Karpas-422 (cell line): Measurements from ENCODE around the gene GMCL2. TPM values are rescaled to one million over a fixed set of nuclear protein-coding genes. Genes with fewer than 3 reads are reported as not detected.

ENCODE experiments used
- DNase-seq: peaks from one replicate; pipeline ENCODE4 v3.0.0-alpha.2; 2015
- H2AFZ ChIP-seq: fragments of 200-600 bp; sonication (generic); 2 replicates; pipeline ENCODE4 v1.6.1; 2014; ENCODE audit warnings: antibody characterized with exemption, low read length, mixed read lengths
- H3K27ac ChIP-seq: fragments of 200-600 bp; sonication (generic); 2 replicates; pipeline ENCODE4 v1.5.1; 2014; ENCODE audit warnings: mild to moderate bottlenecking, low read length, moderate library complexity
- H3K27me3 ChIP-seq: fragments of 200-600 bp; sonication (generic); 2 replicates; pipeline ENCODE4 v1.6.1; 2014; ENCODE audit warnings: low read length, mixed read lengths
- H3K36me3 ChIP-seq: fragments of 200-600 bp; sonication (generic); 2 replicates; pipeline ENCODE4 v1.6.1; 2014; ENCODE audit warnings: low read length, mixed read lengths; ENCODE audit not compliant: insufficient read depth
- H3K4me1 ChIP-seq: fragments of 200-600 bp; sonication (generic); 2 replicates; pipeline ENCODE4 v1.6.1; 2014; ENCODE audit warnings: mild to moderate bottlenecking, low read length, mixed read lengths
- H3K4me2 ChIP-seq: fragments of 200-600 bp; sonication (generic); 2 replicates; pipeline ENCODE4 v1.6.1; 2014; ENCODE audit warnings: low read length, low read depth, mild to moderate bottlenecking; ENCODE audit not compliant: poor library complexity, severe bottlenecking
- H3K4me3 ChIP-seq: fragments of 200-600 bp; sonication (generic); 2 replicates; pipeline ENCODE4 v1.5.1; 2014; ENCODE audit warnings: mild to moderate bottlenecking, antibody characterized with exemption, low read length, mixed read lengths
- H3K79me2 ChIP-seq: fragments of 200-600 bp; sonication (generic); 2 replicates; pipeline ENCODE4 v1.6.1; 2014; ENCODE audit warnings: mild to moderate bottlenecking, low read length, mixed read lengths
- H3K9ac ChIP-seq: fragments of 200-600 bp; sonication (generic); 2 replicates; pipeline ENCODE4 v1.6.0; 2014; ENCODE audit warnings: low read length
- H3K9me2 ChIP-seq: fragments of 200-600 bp; sonication (generic), shearing (Covaris generic); replicated peaks from 2 replicates; pipeline ENCODE4 v1.6.0; 2014; ENCODE audit warnings: mild to moderate bottlenecking, low read length, moderate library complexity; ENCODE audit not compliant: insufficient read depth
- H3K9me3 ChIP-seq: fragments of 300-700, 200-600 bp; sonication (generic); 2 replicates; pipeline ENCODE4 v1.6.1; 2014; ENCODE audit warnings: low read length, mixed read lengths
- H4K20me1 ChIP-seq: fragments of 200-600 bp; sonication (generic); 2 replicates; pipeline ENCODE4 v1.6.1; 2014; ENCODE audit warnings: mild to moderate bottlenecking, antibody characterized with exemption, low read length, low read depth; ENCODE audit not compliant: insufficient read depth
- total RNA-seq: library from RNA; depleted of rRNA; stranded (reverse); fragments of >200 nt; shearing (Covaris generic); gene quantifications from 2 replicates; pipeline ENCODE4 v1.2.3, GENCODE V29; 2014; ENCODE audit warnings: low replicate concordance

The GMCL2 gene
- total RNA-seq, 1 experiment from 2014 or later, result not detected

GRCh38 chr5:178207183-178207916 is 20.2 kb upstream of the GMCL2 start:
- peak overlapping the region; percentile 96 for H3K4me2 ChIP-seq
- H3K9me2 ChIP-seq, result no peaks in the 10 kb centered on the region
- peaks cover 52% of the 10 kb centered on the region for H4K20me1 ChIP-seq

GRCh38 chr5:178206166-178207101 is 19.3 kb upstream of the GMCL2 start:
- no peaks in the 10 kb centered on the region for H3K9me3 ChIP-seq
- H3K27me3 ChIP-seq, result no peaks in the 10 kb centered on the region
- peaks cover 55% of the 10 kb centered on the region for H3K36me3 ChIP-seq
- H3K4me2 ChIP-seq, result peak overlapping the region; percentile 96
- H3K4me1 ChIP-seq, result peaks cover 28% of the 10 kb centered on the region
- peak overlapping the region; percentile 76 for H3K4me3 ChIP-seq
- DNase-seq, result no peak
- no peak overlapping the region for H2AFZ ChIP-seq
- peaks cover 50% of the 10 kb centered on the region for H3K79me2 ChIP-seq
- peak overlapping the region; percentile 99 for H3K9ac ChIP-seq
- H4K20me1 ChIP-seq, result peaks cover 52% of the 10 kb centered on the region
- peak overlapping the region; percentile 84 for H3K27ac ChIP-seq
- H3K9me2 ChIP-seq, result no peaks in the 10 kb centered on the region

More at GRCh38 chr5:178207183-178207916, 20.2 kb upstream of the GMCL2 start:
- Histone ChIP-seq H3K36me3 (peaks cover 55% of the 10 kb centered on the region), H3K9me3 (no peaks in the 10 kb centered on the region), H3K9ac (0 out of 2 replicates have a peak overlapping the region, but pooled peaks have one; percentile 99), H3K4me3 (peak overlapping the region; percentile 76), H2AFZ (no peak overlapping the region), H3K79me2 (peaks cover 50% of the 10 kb centered on the region), H3K4me1 (peaks cover 28% of the 10 kb centered on the region), H3K27me3 (no peaks in the 10 kb centered on the region), H3K27ac (peak overlapping the region; percentile 84; the same call in 1 of the 2 replicates)
- no peak for DNase-seq

- peak overlapping the region; percentile 76 for H3K4me3 ChIP-seq
- H3K27me3 ChIP-seq, result no peaks in the 10 kb centered on the region
- H3K79me2 ChIP-seq, result peaks cover 50% of the 10 kb centered on the region
- peaks cover 52% of the 10 kb centered on the region for H4K20me1 ChIP-seq
- H3K4me1 ChIP-seq, result peaks cover 28% of the 10 kb centered on the region
- peaks cover 53% of the 10 kb centered on the region for H3K36me3 ChIP-seq
- H3K4me2 ChIP-seq, result peak overlapping the region; percentile 96
- no peak overlapping the region for H2AFZ ChIP-seq
- H3K9me3 ChIP-seq, result no peaks in the 10 kb centered on the region
- peak overlapping the region; percentile 99 for H3K9ac ChIP-seq
- no peaks in the 10 kb centered on the region for H3K9me2 ChIP-seq
- peak overlapping the region; percentile 84 for H3K27ac ChIP-seq
- no peak for DNase-seq
These were observed 18.5 kb upstream of the GMCL2 start for GRCh38 chr5:178205749-178206047.

- H3K4me2 ChIP-seq, result peak overlapping the region; percentile 96
- peak; percentile 90 for DNase-seq
- H4K20me1 ChIP-seq, result peaks cover 47% of the 10 kb centered on the region
- H3K9me3 ChIP-seq, result no peaks in the 10 kb centered on the region
- peaks cover 50% of the 10 kb centered on the region for H3K79me2 ChIP-seq
- H3K27ac ChIP-seq, result peak overlapping the region; percentile 84
- peak overlapping the region; percentile 99 for H3K9ac ChIP-seq
- no peak overlapping the region for H2AFZ ChIP-seq
- peak overlapping the region; percentile 76 for H3K4me3 ChIP-seq
- H3K36me3 ChIP-seq, result peaks cover 48% of the 10 kb centered on the region
- no peaks in the 10 kb centered on the region for H3K27me3 ChIP-seq
- no peaks in the 10 kb centered on the region for H3K9me2 ChIP-seq
- peaks cover 28% of the 10 kb centered on the region for H3K4me1 ChIP-seq
These were observed 18.0 kb upstream of the GMCL2 start for GRCh38 chr5:178204935-178205748.

GRCh38 chr5:178204182-178204934 is 17.2 kb upstream of the GMCL2 start, which contains the start of gene HNRNPAB:
TSS of gene HNRNPAB (plus strand) at chr5:178204533. CDS start at chr5:178204838, 305 bp downstream.
- peak within 1 kb of the TSS; percentile 84 for H3K27ac ChIP-seq
- H3K36me3 ChIP-seq, result peaks cover 41% of the 10 kb centered on the region
- no peaks in the 10 kb centered on the region for H3K9me2 ChIP-seq
- peak within 1 kb of the TSS; percentile 76 for H3K4me3 ChIP-seq
- peak; percentile 99 for DNase-seq
- peak within 1 kb of the TSS; percentile 99 for H3K9ac ChIP-seq
- peaks cover 50% of the 10 kb centered on the region for H3K79me2 ChIP-seq
- peaks cover 28% of the 10 kb centered on the region for H3K4me1 ChIP-seq
- peaks cover 40% of the 10 kb centered on the region for H4K20me1 ChIP-seq
- no peaks in the 10 kb centered on the region for H3K9me3 ChIP-seq
- no peaks in the 10 kb centered on the region for H3K27me3 ChIP-seq
- peak within 1 kb of the TSS; percentile 39 for H2AFZ ChIP-seq
- H3K4me2 ChIP-seq, result peak within 1 kb of the TSS; percentile 96

- Histone ChIP-seq H3K4me1 (peaks cover 28% of the 10 kb centered on the region), H3K4me2 (peak overlapping the region; percentile 96), H3K36me3 (peaks cover 35% of the 10 kb centered on the region), H3K9me2 (no peaks in the 10 kb centered on the region), H3K9ac (peak overlapping the region; percentile 99), H2AFZ (peak overlapping the region; percentile 39), H3K4me3 (peak overlapping the region; percentile 76), H3K9me3 (no peaks in the 10 kb centered on the region), H4K20me1 (peaks cover 33% of the 10 kb centered on the region), H3K27ac (peak overlapping the region; percentile 50; the same call in 1 of the 2 replicates), H3K27me3 (no peaks in the 10 kb centered on the region), H3K79me2 (peaks cover 48% of the 10 kb centered on the region)
- DNase-seq, result no peak
These were observed 16.6 kb upstream of the GMCL2 start for GRCh38 chr5:178203670-178204181.

GRCh38 chr5:178202541-178202940 is 15.4 kb upstream of the GMCL2 start:
- peaks cover 22% of the 10 kb centered on the region for H4K20me1 ChIP-seq
- H3K9ac ChIP-seq, result no peak overlapping the region
- no peak overlapping the region for H3K4me3 ChIP-seq
- no peak overlapping the region for H3K27ac ChIP-seq
- H3K27me3 ChIP-seq, result no peaks in the 10 kb centered on the region
- peaks cover 38% of the 10 kb centered on the region for H3K79me2 ChIP-seq
- peaks cover 23% of the 10 kb centered on the region for H3K4me1 ChIP-seq
- no peaks in the 10 kb centered on the region for H3K9me3 ChIP-seq
- H2AFZ ChIP-seq, result no peak overlapping the region
- no peak overlapping the region for H3K4me2 ChIP-seq
- no peak for DNase-seq
- no peaks in the 10 kb centered on the region for H3K9me2 ChIP-seq
- peaks cover 23% of the 10 kb centered on the region for H3K36me3 ChIP-seq
